Psoas muscle (tissue), 8 donors: ENCODE measurements around the gene SNX8. TPM values are rescaled to one million over a fixed set of nuclear protein-coding genes. Genes with fewer than 3 reads are reported as not detected.

Source experiments
- ATAC-seq, 4 donors: fragments of 200-7000 bp; cut with Tn5 transposase; one replicate each; pipeline ENCODE4 v1.9.1; 2020; ENCODE audit warnings: moderate library complexity in 3 of 4, mild to moderate bottlenecking in 2 of 4
- DNase-seq, 2 donors: peaks; one replicate each; pipeline ENCODE4 v3.0.0-alpha.2; 2020
- H3K27ac ChIP-seq: fragments of 200-600 bp; one replicate; pipeline ENCODE4 v1.8.0; 2022
- H3K27me3 ChIP-seq, 3 donors: fragments of 200-600 bp in 1 of 3; one replicate each; pipeline versions ENCODE4 v1.6.1 to v1.8.0; 2013 to 2022; ENCODE audit warnings: low read length in 2 of 3, mild to moderate bottlenecking in 2 of 3, moderate library complexity in 1 of 3; ENCODE audit not compliant: insufficient read depth in 3 of 3
- H3K36me3 ChIP-seq, 2 donors: fragments of 200-600 bp in 1 of 2; one replicate each; pipeline versions ENCODE4 v1.6.1 to v1.8.0; 2013 to 2022; ENCODE audit warnings: low read depth in 1 of 2, mild to moderate bottlenecking in 1 of 2, moderate library complexity in 1 of 2; ENCODE audit not compliant: insufficient read depth in 1 of 2
- H3K4me1 ChIP-seq: fragments of 200-600 bp; one replicate; pipeline ENCODE4 v1.8.0; 2022
- H3K4me3 ChIP-seq: fragments of 200-600 bp; one replicate; pipeline ENCODE4 v1.8.0; 2022; ENCODE audit warnings: mild to moderate bottlenecking
- H3K9me3 ChIP-seq: fragments of 200-600 bp; one replicate; pipeline ENCODE4 v1.8.0; 2022
- WGBS, 3 donors: extraction: QIAGEN DNeasy Blood & Tissue Kit; methylation state at CpG; one replicate each; pipeline versions ENCODE4 v1.1.6 to v1.1.7; 2013; 5-methylcytosine and 5-hydroxymethylcytosine counted together
- intact Hi-C, 2 donors: fragments of 100-400 bp; cut with DNase I; formaldehyde crosslinking; loops; one replicate each; pipeline versions ENCODE4 v1.11.0 to v1.14.2; 2022
- polyA plus RNA-seq, 3 donors: library from polyadenylated mRNA; stranded (reverse); fragments of 200-250 nt; gene quantifications; one replicate each; pipeline ENCODE4 v1.2.3, GENCODE V29; 2013
- total RNA-seq, 4 donors: library from RNA; stranded (reverse); fragmentation: NEBNext Ultra II Directional in 2 of 4; extraction: Animal tissue kit (Norgen Biotek cat#: 25700) in 2 of 4; gene quantifications; one replicate each; pipeline versions ENCODE4 v1.2.1 to v1.2.4, GENCODE V29; 2021 to 2023
- TF ChIP-seq, protein P1 (sequence below): fragments of 200-600 bp; IDR thresholded peaks from one replicate; pipeline ENCODE4 v1.8.0; 2022; ENCODE audit warnings: antibody characterized with exemption
- donor health status: healthy with polysubstance abuse.
- donor health status: DM: no; HTN: no; CAD: no; lungs with moderate emphysema.
- donor health status: Bipolar disorder and iron deficiency.
- donor health status: healthy.
- donor health status: DM: yes; HTN: yes; CAD: no.
- donor health status: DM: no; HTN: no; CAD: no.
- donor health status: DM: no; HTN: no; CAD: no.
- donor health status: DM: yes; HTN: yes; CAD: no.

SNX8 gene
- total and polyA plus RNA-seq, 7 donors: 8.4 to 25.1 (median 14.3) TPM

DNA sequence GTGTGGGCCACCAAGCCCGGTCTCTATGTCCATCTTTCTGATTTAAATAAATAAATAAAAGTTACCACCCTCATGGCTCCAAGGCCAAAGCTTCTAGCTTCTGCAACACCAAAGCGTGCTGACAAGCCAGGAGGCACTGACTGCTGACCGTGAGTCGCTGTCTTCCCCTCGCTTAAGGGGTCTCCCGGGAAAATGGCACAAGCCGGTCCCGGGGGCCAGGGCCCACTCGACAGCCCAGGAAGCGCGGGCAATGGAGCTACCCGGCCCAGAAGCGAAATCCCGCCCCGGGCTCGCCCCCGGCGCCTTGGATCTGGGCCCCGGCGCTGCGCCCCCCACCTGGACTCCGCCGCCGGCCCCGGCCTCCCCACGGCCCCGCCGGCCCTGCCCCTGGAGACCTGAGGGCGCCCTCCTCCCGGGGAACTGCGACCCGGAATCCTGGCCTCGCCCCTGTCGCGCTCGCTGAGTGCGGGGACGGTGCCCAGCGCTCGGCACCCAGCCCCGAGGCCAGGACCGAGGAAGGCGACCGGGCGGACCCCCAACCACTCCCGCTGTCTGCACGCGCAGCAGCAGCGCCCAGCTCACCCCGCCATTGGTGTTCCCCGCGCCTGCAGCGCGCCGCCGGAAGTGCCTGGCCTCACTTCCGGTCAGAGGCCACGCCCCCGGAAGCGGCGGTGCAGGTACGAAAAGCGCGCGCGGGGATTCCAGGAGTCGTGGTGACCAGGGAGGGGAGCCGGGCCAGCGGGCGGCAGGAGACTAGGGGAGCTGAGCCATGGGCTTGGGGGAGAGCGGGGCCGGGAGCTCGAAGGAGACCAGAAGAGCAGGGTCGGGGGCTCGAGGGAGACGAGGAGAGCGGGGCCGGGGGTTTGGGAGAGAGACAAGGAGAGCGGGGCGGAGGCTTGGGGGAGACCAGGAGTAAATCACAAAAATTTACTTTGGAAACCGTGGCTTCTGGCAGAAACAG is 72.4 kb downstream of the SNX8 start, which contains the start of the genes MRM2 and NUDT1:
TSS of gene MRM2 (minus strand) at position 626 of the 961 bp plus-strand sequence. CDS start at position 590, 36 bp downstream.
TSS of gene NUDT1 (plus strand) at position 647 of the 961 bp plus-strand sequence. CDS start 2,349 bp downstream, outside the sequence.
- peak within 1 kb of the TSS; percentile 78 for H3K27ac ChIP-seq
- TF ChIP-seq, protein P1, sequence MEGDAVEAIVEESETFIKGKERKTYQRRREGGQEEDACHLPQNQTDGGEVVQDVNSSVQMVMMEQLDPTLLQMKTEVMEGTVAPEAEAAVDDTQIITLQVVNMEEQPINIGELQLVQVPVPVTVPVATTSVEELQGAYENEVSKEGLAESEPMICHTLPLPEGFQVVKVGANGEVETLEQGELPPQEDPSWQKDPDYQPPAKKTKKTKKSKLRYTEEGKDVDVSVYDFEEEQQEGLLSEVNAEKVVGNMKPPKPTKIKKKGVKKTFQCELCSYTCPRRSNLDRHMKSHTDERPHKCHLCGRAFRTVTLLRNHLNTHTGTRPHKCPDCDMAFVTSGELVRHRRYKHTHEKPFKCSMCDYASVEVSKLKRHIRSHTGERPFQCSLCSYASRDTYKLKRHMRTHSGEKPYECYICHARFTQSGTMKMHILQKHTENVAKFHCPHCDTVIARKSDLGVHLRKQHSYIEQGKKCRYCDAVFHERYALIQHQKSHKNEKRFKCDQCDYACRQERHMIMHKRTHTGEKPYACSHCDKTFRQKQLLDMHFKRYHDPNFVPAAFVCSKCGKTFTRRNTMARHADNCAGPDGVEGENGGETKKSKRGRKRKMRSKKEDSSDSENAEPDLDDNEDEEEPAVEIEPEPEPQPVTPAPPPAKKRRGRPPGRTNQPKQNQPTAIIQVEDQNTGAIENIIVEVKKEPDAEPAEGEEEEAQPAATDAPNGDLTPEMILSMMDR: no peak
- H3K9me3 ChIP-seq: no peaks in the 10 kb centered on the region
- DNase-seq: peak; percentile 88 to 92
- ATAC-seq: peak; percentile 94 to 99 (median 96)
- H3K27me3 ChIP-seq: no peaks in the 10 kb centered on the region
- 0 to 1% (median 0%) methylated on average over 36 to 81 of the region's 81 CpGs for WGBS, 3 donors
- H3K36me3 ChIP-seq: peaks cover 0 to 26% of the 10 kb centered on the region in 2 donors
- H3K4me3 ChIP-seq: peak within 1 kb of the TSS; percentile 98
- intact Hi-C loops: no loop called here
- peaks cover 9% of the 10 kb centered on the region for H3K4me1 ChIP-seq

DNA sequence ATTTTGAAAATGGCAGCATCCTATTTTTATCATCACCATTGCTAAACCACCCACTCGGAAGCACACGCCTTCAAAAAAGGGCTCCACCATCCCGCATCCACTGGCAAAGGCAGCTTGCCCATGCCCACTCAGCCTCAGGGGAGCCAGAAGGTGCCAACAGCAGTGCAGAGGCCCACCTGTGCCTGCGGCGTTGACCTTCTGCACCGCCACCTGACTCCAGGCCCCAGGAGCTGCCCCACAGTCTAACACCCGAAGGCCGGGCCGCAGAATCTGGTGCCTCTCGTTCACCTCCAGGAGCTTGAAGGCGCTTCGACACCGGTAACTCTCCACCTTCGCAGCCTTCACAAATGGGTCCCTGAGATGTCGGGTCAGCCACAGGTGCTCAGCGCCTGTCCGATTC is 75.0 kb downstream of the SNX8 start:
- WGBS, 3 donors: 97 to 98% (median 97%) methylated on average over 17 of the region's 17 CpGs
- no peak overlapping the region for H3K27ac ChIP-seq
- no peak overlapping the region for H3K4me3 ChIP-seq
- ATAC-seq: no peak
- peaks cover 0 to 53% of the 10 kb centered on the region in 2 donors for H3K36me3 ChIP-seq
- no peaks in the 10 kb centered on the region for H3K9me3 ChIP-seq
- H3K27me3 ChIP-seq: no peaks in the 10 kb centered on the region
- peaks cover 9% of the 10 kb centered on the region for H3K4me1 ChIP-seq
- intact Hi-C loops: no loop called here
- TF ChIP-seq, protein P1: no peak
- DNase-seq: no peak

DNA sequence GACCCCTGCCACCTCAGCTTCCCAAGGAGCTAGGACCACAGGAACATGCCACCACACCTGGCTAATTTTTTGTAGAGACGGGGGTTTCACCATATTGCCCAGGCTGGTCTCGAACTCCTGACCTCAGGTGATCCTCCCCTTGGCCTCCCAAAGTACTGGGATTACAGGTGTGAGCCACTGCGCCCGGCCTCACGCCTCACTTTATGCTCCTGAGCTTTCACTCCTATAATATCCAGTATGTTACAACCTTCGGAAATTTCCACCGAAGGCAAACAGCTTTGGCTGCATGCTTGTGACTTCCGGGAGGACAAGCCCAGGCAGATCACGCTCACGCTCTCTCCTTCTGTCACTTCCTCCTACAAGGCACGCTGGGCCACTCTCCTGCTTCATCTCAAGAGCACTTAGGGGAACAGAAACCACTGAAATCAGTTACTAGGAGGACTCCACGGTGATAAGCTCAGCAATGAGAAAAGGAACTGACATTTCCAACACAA is 77.1 kb downstream of the SNX8 start:
- no peak overlapping the region for H3K27ac ChIP-seq
- TF ChIP-seq, protein P1: no peak
- H3K36me3 ChIP-seq: peaks cover 0 to 57% of the 10 kb centered on the region in 2 donors
- intact Hi-C loops: no loop called here
- H3K27me3 ChIP-seq: no peaks in the 10 kb centered on the region
- DNase-seq (no peak), ATAC-seq (no peak)
- H3K4me3 ChIP-seq: no peak overlapping the region
- H3K4me1 ChIP-seq: peaks cover 9% of the 10 kb centered on the region
- WGBS, 3 donors: 83 to 88% (median 87%) methylated on average over 12 of the region's 12 CpGs
- no peaks in the 10 kb centered on the region for H3K9me3 ChIP-seq

DNA sequence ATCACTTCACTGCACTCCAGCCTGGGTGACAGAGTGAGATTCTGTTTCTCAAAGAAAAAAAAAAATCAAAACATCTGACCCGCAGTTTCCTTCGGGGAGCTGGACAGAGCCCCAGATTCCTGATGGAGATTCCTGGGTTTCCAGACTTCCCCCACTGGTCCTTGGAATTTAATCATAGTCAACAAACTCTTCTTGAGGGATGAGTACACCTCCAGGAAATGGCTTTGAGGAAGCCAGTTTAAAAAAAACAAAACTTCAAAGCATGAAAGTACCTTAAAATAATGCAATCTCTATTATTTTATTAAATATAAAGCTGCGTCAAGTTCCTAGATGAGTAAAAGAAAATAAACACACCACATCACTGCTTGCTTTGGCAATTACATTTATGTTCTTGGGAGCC is 80.3 kb downstream of the SNX8 start:
- TF ChIP-seq, protein P1: no peak
- DNase-seq (no peak), ATAC-seq (no peak)
- no peak overlapping the region for H3K4me3 ChIP-seq
- H3K27me3 ChIP-seq: no peaks in the 10 kb centered on the region
- intact Hi-C loops: no loop called here
- no peaks in the 10 kb centered on the region for H3K9me3 ChIP-seq
- H3K36me3 ChIP-seq: peaks cover 0 to 61% of the 10 kb centered on the region in 2 donors
- peaks cover 20% of the 10 kb centered on the region for H3K4me1 ChIP-seq
- H3K27ac ChIP-seq: no peak overlapping the region
- WGBS, 3 donors: 63 to 84% (median 74%) methylated on average over 3 of the region's 3 CpGs
